ENCODE results near the gene MVB12A.
A peak's percentile ranks its signal among the peaks of the same experiment; 100 is the strongest.

MVB12A gene

GRCh38 chr19:17418710-17419109 is 1.1 kb upstream of the MVB12A start:
- peak overlapping the region; percentile 83 for H3K27ac ChIP-seq
- TF ChIP-seq ZFX (IDR thresholded peaks at IDR 0.05; ENCODE audit: borderline replicate concordance) = no peak
- no peak for TF ChIP-seq CTCF (IDR thresholded peaks at IDR 0.05)

- TF ChIP-seq ZFX (IDR thresholded peaks at IDR 0.05; ENCODE audit: borderline replicate concordance) = no peak
- no peak for TF ChIP-seq CTCF (IDR thresholded peaks at IDR 0.05)
- H3K27ac ChIP-seq = peak overlapping the region; percentile 83
These were observed 660 bp upstream of the MVB12A start for GRCh38 chr19:17419154-17419620.

- H3K27ac ChIP-seq = peak overlapping the region; percentile 83
- TF ChIP-seq CTCF (IDR thresholded peaks at IDR 0.05) (peak; percentile 17; the same call in 1 of the 2 replicates), ZFX (IDR thresholded peaks at IDR 0.05; ENCODE audit: borderline replicate concordance) (no peak)
These were observed 653 bp downstream of the MVB12A start for GRCh38 chr19:17420475-17420924.

GRCh38 chr19:17421942-17422341 is 2.1 kb downstream of the MVB12A start:
- TF ChIP-seq CTCF (IDR thresholded peaks at IDR 0.05) = no peak
- no peak for TF ChIP-seq ZFX (IDR thresholded peaks at IDR 0.05; ENCODE audit: borderline replicate concordance)

GRCh38 chr19:17423429-17424208 is 3.8 kb downstream of the MVB12A start:
- TF ChIP-seq CTCF (IDR thresholded peaks at IDR 0.05) (no peak), ZFX (IDR thresholded peaks at IDR 0.05; ENCODE audit: borderline replicate concordance) (no peak)
- no peak overlapping the region for H3K27ac ChIP-seq

More at GRCh38 chr19:17421942-17422341, 2.1 kb downstream of the MVB12A start:
- no peak overlapping the region for H3K27ac ChIP-seq

- peak; percentile 63 for TF ChIP-seq CTCF (IDR thresholded peaks at IDR 0.05)
- no peak for TF ChIP-seq ZFX (IDR thresholded peaks at IDR 0.05; ENCODE audit: borderline replicate concordance)
- no peak overlapping the region for H3K27ac ChIP-seq
These were observed 5.0 kb downstream of the MVB12A start for GRCh38 chr19:17424743-17425365.

GRCh38 chr19:17429641-17430113 is 9.8 kb downstream of the MVB12A start:
- no peak overlapping the region for H3K27ac ChIP-seq
- TF ChIP-seq CTCF (IDR thresholded peaks at IDR 0.05) (no peak), ZFX (IDR thresholded peaks at IDR 0.05; ENCODE audit: borderline replicate concordance) (no peak)

Data from 22Rv1 (cell line).